Suppressor macrophage (primary cell): ENCODE data around the gene PICALM.
A peak's percentile ranks its signal among the peaks of the same experiment; 100 is the strongest.
"Not testable (repeated sequence)": the region's sequence is repeated elsewhere in the genome, so short reads cannot be mapped to it uniquely, and the experiment has no call there.

Experiments
- DNase-seq, 4 experiments: peaks; one replicate each; pipeline ENCODE4 v3.0.0-alpha.2; 2020 to 2022

PICALM gene

DNA sequence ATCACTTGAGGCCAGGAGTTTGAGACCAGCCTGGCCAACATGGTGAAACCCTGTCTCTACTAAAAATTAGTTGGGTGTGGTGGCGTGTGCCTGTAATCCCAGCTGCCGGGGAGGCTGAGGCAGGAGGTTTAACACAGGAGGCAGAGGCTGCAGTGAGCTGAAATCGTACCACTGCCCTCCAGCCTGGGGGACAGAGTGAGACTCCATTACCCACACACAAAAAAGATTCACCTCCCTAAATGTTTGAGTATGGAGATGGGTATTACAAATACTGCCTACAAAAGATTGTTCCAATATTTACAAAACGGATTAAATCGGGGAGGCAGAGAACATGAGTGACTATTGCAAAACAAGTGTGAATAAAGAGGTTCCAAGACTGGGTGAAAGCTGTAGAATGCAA lies 98.3 kb downstream of the PICALM start:
- DNase-seq = no peak

DNA sequence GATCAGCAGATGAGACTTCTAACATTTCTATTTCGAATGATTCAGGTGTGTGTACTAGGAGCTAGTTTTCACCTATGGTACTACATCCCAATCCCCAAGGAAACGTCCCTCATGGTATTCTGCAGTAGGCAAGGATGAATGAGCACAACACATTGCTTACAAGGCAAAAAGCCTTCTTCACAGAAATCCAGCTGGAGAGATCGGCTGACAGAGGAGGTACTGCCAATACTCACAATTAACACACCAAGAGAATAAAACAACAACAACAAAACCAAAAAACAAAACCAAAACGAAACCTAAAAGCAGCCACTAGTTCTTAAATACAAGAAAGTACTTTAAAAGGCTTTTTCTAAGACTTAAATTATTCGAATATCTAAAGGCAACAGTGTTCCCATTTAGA lies 101.4 kb downstream of the PICALM start:
- DNase-seq = no peak

GRCh38 chr11:85965202-85965601 lies 103.7 kb downstream of the PICALM start:
- DNase-seq = no peak

- no peak for DNase-seq
Observed at GRCh38 chr11:85961930-85962363, 106.9 kb downstream of the PICALM start.

DNA sequence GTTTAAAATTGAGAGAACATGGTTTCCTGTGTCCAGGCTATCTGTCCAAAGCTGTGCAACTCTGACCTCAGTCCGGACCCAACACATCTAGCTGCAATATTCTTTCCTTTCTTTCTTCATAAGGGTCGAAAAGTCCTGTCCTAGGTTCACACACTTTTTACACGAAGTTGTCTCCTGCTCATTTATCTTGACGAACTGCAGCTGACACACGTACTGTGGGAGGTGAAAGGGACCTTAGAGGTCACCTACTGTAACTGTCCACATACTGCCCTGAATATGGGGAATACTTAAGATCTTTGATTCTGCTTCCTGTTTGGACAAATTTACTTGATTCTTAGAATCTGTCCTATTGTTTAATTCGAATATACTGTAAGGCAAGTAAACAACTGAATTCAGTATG lies 107.8 kb downstream of the PICALM start:
- DNase-seq = no peak

GRCh38 chr11:85960678-85961077 lies 108.2 kb downstream of the PICALM start:
- DNase-seq = no peak

DNA sequence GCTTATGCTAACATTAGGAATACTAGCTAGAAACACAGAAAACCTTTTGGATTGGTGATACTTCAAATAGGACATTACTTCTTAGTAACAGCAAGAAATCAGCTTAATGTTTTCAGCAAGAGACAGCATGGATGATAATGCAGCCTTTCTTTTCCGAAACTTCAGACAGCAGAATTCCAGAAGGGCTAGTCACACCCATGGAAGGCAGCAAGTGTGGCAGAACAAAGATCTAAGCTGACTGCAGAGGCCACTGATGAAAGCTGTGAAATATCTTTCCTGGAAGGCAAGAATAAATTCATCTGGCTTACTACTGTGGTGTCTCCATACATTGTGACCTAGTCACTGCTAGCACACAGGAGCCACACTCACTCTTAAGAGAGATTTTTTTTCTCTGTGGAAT lies 113.4 kb downstream of the PICALM start:
- no peak for DNase-seq

DNA sequence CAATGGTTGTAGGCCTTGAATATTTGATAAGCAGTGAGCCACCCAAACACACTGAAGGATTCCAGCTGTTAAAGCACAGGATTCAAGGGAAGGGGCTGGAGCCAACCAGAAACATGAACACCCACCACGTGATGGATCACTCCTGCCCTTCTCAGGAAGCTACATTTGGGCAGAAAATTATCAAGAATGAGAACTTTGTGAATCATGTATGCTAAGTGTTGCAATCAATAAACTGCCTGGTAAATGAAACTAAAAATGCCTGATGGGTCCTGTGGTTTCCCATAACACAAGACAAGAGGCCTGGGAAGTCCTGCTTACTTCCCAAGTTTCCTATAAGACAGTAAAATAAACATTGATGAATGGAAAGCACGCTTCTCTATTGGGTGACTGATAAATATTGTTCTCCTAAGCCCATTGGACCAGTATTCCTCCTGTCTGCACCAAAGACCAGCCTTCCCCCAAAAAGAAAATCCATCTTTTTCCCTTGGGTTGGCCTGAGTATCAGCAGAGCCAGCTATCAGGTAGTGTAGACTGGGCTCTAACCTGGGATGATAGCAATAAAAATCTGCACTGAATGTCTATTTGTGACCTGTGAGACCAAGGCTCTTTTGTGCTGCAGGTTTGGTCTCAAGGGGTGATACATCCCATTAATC lies 115.3 kb downstream of the PICALM start:
- peak in 2 of 4 experiments; percentile 26 to 42 for DNase-seq

- not testable (repeated sequence) for DNase-seq
Observed at GRCh38 chr11:85952108-85952485, 116.8 kb downstream of the PICALM start.

GRCh38 chr11:85951428-85952107 lies 117.3 kb downstream of the PICALM start:
- no peak for DNase-seq

DNA sequence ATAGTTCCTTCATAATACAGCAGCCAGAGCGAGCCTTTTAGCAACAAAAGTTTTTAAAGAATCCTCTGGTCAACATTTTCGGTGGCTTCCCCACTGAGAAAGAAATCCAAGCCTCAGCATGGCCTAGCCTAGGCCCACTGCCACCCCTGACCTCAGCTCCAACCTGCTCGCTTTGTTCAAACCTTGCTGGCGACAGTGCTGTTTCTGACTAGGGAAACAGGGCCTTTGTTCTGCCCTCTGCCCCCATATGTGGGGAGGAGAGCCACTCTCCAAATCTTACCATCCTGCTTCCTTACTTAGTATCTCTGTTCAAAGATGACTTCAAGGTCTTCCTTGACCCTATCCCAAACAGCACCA lies 117.9 kb downstream of the PICALM start:
- DNase-seq = no peak

DNA sequence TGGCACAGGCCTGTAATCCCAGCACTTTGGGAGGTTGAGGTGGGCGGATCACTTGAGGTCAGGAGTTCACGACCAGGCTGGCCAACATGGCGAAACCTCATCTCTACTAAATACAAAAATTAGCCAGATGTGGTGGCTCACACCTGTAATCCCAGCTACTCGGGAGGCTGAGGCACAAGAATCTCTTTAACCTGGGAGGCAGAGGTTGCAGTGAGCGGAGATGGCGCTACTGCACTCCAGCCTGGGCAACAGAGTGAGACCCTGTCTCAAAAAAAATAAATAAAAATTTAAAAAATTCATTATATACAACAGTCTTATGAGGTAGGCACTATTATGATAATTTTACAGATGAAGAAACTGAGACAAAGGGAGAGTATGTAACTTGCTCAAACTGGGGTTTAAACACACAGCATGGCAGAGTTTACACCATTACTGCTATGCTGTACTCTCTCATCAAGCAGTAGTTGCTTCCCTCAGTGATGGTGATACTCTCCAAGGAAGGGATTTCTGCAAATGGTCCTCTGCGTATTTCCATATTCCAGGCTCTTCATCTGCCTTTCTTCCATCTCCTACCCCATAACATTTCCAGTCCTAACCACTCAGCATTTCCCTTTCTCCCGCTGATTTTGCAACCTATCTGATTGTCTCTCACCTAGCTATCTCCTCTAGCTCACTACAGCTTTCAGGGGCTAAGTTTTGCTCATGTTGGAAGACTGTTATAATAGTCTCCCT lies 118.4 kb downstream of the PICALM start:
- DNase-seq = no peak

GRCh38 chr11:85949798-85950197 lies 119.1 kb downstream of the PICALM start:
- peak in 3 of 4 experiments; percentile 28 to 45 (median 39) for DNase-seq

- no peak for DNase-seq
Observed at GRCh38 chr11:85948884-85949283, 120.0 kb downstream of the PICALM start.

GRCh38 chr11:85947431-85948272 lies 121.2 kb downstream of the PICALM start:
- DNase-seq = peak; percentile 77 to 96 (median 89)

- DNase-seq = peak in 1 of 4 experiments; percentile 16
Observed at GRCh38 chr11:85946221-85946620, 122.7 kb downstream of the PICALM start.

DNA sequence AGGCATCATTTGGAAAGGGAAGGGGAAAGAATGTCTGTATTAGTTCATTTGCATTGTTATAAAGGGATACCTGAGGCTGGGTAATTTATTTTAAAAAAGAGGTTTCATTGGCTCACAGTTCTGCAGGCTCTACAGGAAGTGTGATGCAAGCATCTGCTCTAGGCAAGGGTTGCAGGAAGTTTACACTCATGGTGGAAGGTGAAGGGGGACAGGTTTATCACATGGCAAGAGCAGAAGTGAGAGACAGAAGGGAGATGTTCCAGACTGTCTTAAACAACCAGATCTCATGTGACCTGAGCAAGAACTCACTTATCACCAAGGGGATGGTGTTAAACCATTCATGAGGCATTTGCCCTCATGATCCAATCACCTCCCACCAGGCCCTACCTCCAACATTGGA lies 123.1 kb downstream of the PICALM start:
- DNase-seq = peak in 3 of 4 experiments; percentile 30 to 49 (median 41)

DNA sequence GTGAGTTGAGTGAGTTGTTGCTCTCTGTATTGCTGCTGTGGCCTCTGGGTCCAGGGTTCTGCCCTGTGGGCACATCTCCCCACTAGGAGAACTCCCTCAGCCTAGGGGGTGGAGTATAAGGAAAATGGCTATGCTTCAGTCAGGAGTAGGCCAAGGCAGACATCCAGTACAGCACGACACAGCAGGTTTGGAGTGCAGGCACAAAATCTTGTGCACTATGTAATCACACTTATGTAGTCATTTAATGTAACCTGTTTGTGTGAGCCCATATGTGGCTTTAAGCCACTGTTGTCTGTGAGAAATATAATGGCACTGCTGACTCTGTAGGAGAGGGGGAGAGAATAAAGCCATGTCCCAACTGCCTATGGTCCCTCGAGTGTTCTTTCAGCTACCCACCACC lies 123.6 kb downstream of the PICALM start:
- DNase-seq = no peak

DNA sequence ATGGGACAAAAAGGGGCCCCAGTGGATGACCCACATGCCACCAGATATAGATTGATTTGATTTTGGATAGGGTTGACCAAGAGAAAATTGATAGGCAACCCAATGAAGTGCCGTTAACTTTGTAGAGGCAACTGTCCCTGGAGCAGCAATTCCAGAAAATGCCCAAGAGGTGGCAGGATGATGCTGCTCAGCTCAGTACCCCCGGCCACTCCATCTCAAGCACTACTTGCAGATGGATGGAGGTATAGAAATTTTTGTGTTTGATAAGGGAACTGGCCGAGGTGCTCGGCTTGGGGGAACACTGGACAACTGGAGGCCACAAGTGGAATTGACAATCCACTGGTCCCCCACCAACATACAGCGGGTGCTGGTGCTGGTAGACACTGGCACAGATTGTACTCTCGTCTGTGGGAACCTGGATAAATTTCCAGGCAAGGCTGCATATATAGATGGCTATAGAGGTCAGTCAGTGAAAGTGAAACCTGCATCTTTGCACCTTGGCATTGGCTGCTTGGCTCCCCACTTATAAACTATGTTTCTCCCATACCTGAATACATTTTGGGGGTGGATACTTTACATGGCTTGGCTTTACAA lies 127.4 kb downstream of the PICALM start:
- DNase-seq = peak; percentile 51 to 77 (median 65)

DNA sequence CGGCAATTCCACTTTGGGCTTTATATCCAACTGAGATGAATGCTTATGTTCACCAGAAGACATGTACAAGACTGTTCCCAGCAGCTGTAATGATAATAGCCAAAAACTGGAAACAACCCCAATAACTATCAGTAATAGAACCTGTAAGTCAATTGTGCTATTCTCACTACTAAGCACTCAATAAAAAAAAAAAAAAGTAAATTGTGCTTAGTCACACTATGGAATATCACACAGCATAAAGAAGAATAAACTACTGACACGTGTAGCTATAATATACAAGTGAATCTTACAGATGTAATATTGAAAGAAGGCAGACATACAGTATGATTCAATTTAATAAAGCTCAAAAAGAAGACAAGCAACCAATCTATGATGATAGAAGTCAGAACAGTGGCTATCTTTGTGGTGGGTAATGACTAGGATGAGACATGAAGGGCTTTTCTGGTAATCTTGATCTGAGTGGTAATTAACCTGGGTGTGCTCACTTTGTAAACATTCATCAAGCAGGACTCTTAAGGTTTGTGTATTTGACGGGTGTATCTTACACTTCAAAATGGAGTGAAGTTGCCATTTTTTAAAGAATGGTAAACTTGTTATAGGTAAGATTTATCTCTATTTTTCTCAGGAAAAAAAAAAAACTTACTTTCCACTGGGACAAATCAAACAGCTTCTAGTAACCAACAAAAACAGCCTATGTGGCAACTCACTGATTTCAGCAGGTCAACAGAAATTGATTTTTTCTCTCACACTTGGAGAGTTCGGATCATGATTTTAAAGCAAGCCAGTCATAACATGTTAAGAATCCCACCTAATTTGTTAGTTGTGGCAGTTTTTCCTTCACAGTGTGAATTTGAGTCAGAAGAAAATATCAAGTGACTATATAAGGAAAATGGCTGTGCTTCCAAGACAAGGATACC lies 129.5 kb downstream of the PICALM start:
- no peak for DNase-seq

- peak in 3 of 4 experiments; percentile 31 to 61 (median 56) for DNase-seq
Observed at GRCh38 chr11:85937835-85938234, 131.0 kb downstream of the PICALM start.
